NT2/D1 (cell line): Measurements from ENCODE around the gene BARX2.

ENCODE experiments used
- SUZ12 ChIP-seq: IDR thresholded peaks from 2 replicates; pipeline ENCODE4 v1.6.1; 2011; ENCODE audit not compliant: insufficient read length, insufficient read depth; ENCODE audit errors: extremely low read depth
- YY1 ChIP-seq: IDR thresholded peaks from 2 replicates; pipeline ENCODE4 v1.6.1; 2011; ENCODE audit not compliant: insufficient read length, insufficient read depth

GRCh38 chr11:129404731-129405130, 29.1 kb downstream of the BARX2 start:
- TF ChIP-seq YY1 (no peak), SUZ12 (no peak)
